ENCODE results near the gene BANF1. TPM values are rescaled to one million over a fixed set of nuclear protein-coding genes. Genes with fewer than 3 reads are reported as not detected.

The BANF1 gene
- total and polyA plus RNA-seq, 2 of the 13 experiments (the other 11 are each of a cell fraction or from before 2014, with no cell fraction given): 40.5 to 86.5 TPM

GRCh38 chr11:66051766-66052663 is 49.7 kb downstream of the BANF1 start, which contains the start of gene SF3B2 (continued):
- no peak for TF ChIP-seq ZNF296 (CRISPR knock-in tag; conservative IDR thresholded peaks at IDR 0.05)
- TF ChIP-seq EED (CRISPR knock-in tag; IDR thresholded peaks at IDR 0.05): peak; percentile 22; the same call in 1 of the 2 replicates
- TF ChIP-seq SOX5 (CRISPR knock-in tag; IDR thresholded peaks at IDR 0.05; ENCODE audit: borderline replicate concordance): no peak; the same call in 1 of the 2 replicates
- TF ChIP-seq ZNF747 (CRISPR knock-in tag; IDR thresholded peaks at IDR 0.05; ENCODE audit: borderline replicate concordance): 0 out of 2 replicates have a peak, but pooled peaks have one; percentile 74
- no peak for TF ChIP-seq ZNF10 (CRISPR knock-in tag; IDR thresholded peaks at IDR 0.05; ENCODE audit: borderline replicate concordance, low read depth)
- TF ChIP-seq, protein P1, sequence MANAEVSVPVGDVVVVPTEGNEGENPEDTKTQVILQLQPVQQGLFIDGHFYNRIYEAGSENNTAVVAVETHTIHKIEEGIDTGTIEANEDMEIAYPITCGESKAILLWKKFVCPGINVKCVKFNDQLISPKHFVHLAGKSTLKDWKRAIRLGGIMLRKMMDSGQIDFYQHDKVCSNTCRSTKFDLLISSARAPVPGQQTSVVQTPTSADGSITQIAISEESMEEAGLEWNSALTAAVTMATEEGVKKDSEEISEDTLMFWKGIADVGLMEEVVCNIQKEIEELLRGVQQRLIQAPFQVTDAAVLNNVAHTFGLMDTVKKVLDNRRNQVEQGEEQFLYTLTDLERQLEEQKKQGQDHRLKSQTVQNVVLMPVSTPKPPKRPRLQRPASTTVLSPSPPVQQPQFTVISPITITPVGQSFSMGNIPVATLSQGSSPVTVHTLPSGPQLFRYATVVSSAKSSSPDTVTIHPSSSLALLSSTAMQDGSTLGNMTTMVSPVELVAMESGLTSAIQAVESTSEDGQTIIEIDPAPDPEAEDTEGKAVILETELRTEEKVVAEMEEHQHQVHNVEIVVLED (CRISPR knock-in tag; IDR thresholded peaks at IDR 0.05; ENCODE audit: borderline replicate concordance): peak; percentile 99
- TF ChIP-seq CHD2 (IDR thresholded peaks at IDR 0.05; ENCODE audit: low read depth, low read length): no peak
- peak; percentile 68; the same call in 1 of the 2 replicates for TF ChIP-seq ZBTB2 (CRISPR knock-in tag; IDR thresholded peaks at IDR 0.05; ENCODE audit: low read depth)
- TF ChIP-seq ZMYM4 (CRISPR knock-in tag; IDR thresholded peaks at IDR 0.05): peak; percentile 70; the same call in 1 of the 2 replicates
- no peak; the same call in 1 of the 2 replicates for TF ChIP-seq ZNF703 (CRISPR knock-in tag; IDR thresholded peaks at IDR 0.05; ENCODE audit: borderline replicate concordance)
- TF ChIP-seq FUBP1 (CRISPR knock-in tag; IDR thresholded peaks at IDR 0.05; ENCODE audit: borderline replicate concordance): no peak
- TF ChIP-seq ADNP (CRISPR knock-in tag; IDR thresholded peaks at IDR 0.05): no peak
- no peak for TF ChIP-seq NCOA5 (CRISPR knock-in tag; IDR thresholded peaks at IDR 0.05)
- 0 out of 2 replicates have a peak, but pooled peaks have one; percentile 65 for TF ChIP-seq E2F5 (CRISPR knock-in tag; conservative IDR thresholded peaks at IDR 0.05)
- TF ChIP-seq DNMT3B (CRISPR knock-in tag; conservative IDR thresholded peaks at IDR 0.05): no peak
- TF ChIP-seq TAF15 (IDR thresholded peaks at IDR 0.05; ENCODE audit: low read depth, low read length, poor library complexity, severe bottlenecking): peak; percentile 84
- peak; percentile 61; the same call in 1 of the 2 replicates for TF ChIP-seq TSC22D2 (CRISPR knock-in tag; IDR thresholded peaks at IDR 0.05; ENCODE audit: borderline replicate concordance)
- peak; percentile 88 for TF ChIP-seq CREB1 (IDR thresholded peaks at IDR 0.05)
- peak; percentile 93 for TF ChIP-seq CREB1 (CRISPR knock-in tag; IDR thresholded peaks at IDR 0.05)
- TF ChIP-seq ZNF878 (CRISPR knock-in tag; IDR thresholded peaks at IDR 0.05): 0 out of 2 replicates have a peak, but pooled peaks have one; percentile 46
- TF ChIP-seq ZNF709 (CRISPR knock-in tag; IDR thresholded peaks at IDR 0.05): no peak; the same call in 1 of the 2 replicates
- peak; percentile 67; the same call in 1 of the 2 replicates for TF ChIP-seq ZNF224 (CRISPR knock-in tag; IDR thresholded peaks at IDR 0.05)

All from HepG2 (cell line).